Panc1 (cell line): ENCODE data around the gene MRGPRE. TPM values are rescaled to one million over a fixed set of nuclear protein-coding genes. Genes with fewer than 3 reads are reported as not detected.

Experiments
- ATAC-seq: fragments of 200-7000 bp; cut with Tn5 transposase; 2 replicates; pipeline ENCODE4 v1.9.1; 2020; ENCODE audit warnings: mild to moderate bottlenecking, moderate library complexity
- BruUV-seq: library from RNA; stranded (reverse); fragments of 400-500 nt; replicated peaks from 2 replicates; lab custom pipeline; 2021; lab: Mats Ljungman, UMichigan
- CTCF ChIA-PET: fragments of 300-600 bp; sonication (Branson Sonifier 250); formaldehyde crosslinking; loops from one replicate; lab custom pipeline; 2022; ENCODE audit warnings: antibody characterized with exemption; lab: Charles Lee
- POLR2A ChIA-PET: fragments of 300-600 bp; sonication (Branson Sonifier 250); formaldehyde crosslinking; loops from one replicate; lab custom pipeline; 2022; ENCODE audit warnings: antibody characterized with exemption; lab: Charles Lee
- DNase-seq: peaks from one replicate; pipeline ENCODE4 v3.0.0-alpha.2; 2010; ENCODE audit warnings: low read depth, low spot score
- H3K27ac ChIP-seq: 2 replicates; pipeline ENCODE4 v1.5.1; 2011; ENCODE audit warnings: mild to moderate bottlenecking, low read length, inconsistent platforms
- H3K27me3 ChIP-seq: fragments of 200-500 bp; sonication (Bioruptor generic); 2 replicates; pipeline ENCODE4 v1.6.0; 2014; ENCODE audit warnings: low read length, inconsistent platforms; ENCODE audit not compliant: control insufficient read depth, insufficient read depth
- H3K36me3 ChIP-seq: fragments of 200-500 bp; sonication (Bioruptor generic); 2 replicates; pipeline ENCODE4 v1.5.1; 2014; ENCODE audit warnings: inconsistent platforms, mild to moderate bottlenecking, low read length, moderate library complexity; ENCODE audit not compliant: control insufficient read depth, insufficient read depth
- H3K4me1 ChIP-seq: 2 replicates; pipeline ENCODE4 v1.5.1; 2011; ENCODE audit warnings: inconsistent platforms, mild to moderate bottlenecking, low read length, moderate library complexity; ENCODE audit not compliant: control insufficient read depth, insufficient read depth
- H3K4me3 ChIP-seq, 2 experiments: 2 replicates each; pipeline ENCODE4 v1.5.1; 2011 to 2012; ENCODE audit warnings: low read depth in 2 of 2, low read length in 2 of 2, mild to moderate bottlenecking in 2 of 2, inconsistent platforms in 1 of 2, moderate library complexity in 1 of 2
- H3K9me3 ChIP-seq: fragments of 200-500 bp; sonication (Bioruptor generic); 2 replicates; pipeline ENCODE4 v1.5.1; 2014; ENCODE audit warnings: low read depth, mild to moderate bottlenecking, inconsistent platforms, low read length, moderate library complexity; ENCODE audit not compliant: control insufficient read depth, insufficient read depth
- POLR2AphosphoS5 ChIP-seq: IDR thresholded peaks from 2 replicates; pipeline ENCODE4 v1.6.1; 2012; ENCODE audit warnings: mild to moderate bottlenecking, low read depth, low read length, moderate library complexity
- SIN3A ChIP-seq: IDR thresholded peaks from 2 replicates; pipeline ENCODE4 v1.6.1; 2012; ENCODE audit warnings: low read depth, mild to moderate bottlenecking, low read length, moderate library complexity, borderline replicate concordance; ENCODE audit not compliant: insufficient read depth
- TCF7L2 ChIP-seq: IDR thresholded peaks from 2 replicates; pipeline ENCODE4 v1.6.1; 2011; ENCODE audit warnings: mild to moderate bottlenecking, low read depth, low read length, inconsistent platforms
- in situ Hi-C: cut with HindIII; loops from 2 replicates; pipeline ENCODE4 v1.10.0; 2016; ENCODE audit warnings: low sequenced_read_pairs, low pct_unique_long_range_greater_than_20kb
- intact Hi-C: fragments of 100-400 bp; cut with micrococcal nuclease; formaldehyde crosslinking; loops from one replicate; pipeline ENCODE4 v1.10.0; 2022; ENCODE audit not compliant: unreplicated experiment
- total RNA-seq: library from RNA; stranded (reverse); gene quantifications from one replicate; pipeline ENCODE4 v1.2.1, GENCODE V29; 2021; ENCODE audit not compliant: unreplicated experiment
- TF ChIP-seq, protein P1 (sequence below), 2 experiments: IDR thresholded peaks; 2 replicates each; pipeline ENCODE4 v1.6.1; 2011 to 2012; ENCODE audit warnings: low read depth in 2 of 2, control low read depth in 1 of 2, low read length in 1 of 2, mild to moderate bottlenecking in 1 of 2, moderate library complexity in 1 of 2; ENCODE audit not compliant: insufficient read depth in 1 of 2
- TF ChIP-seq, protein P2 (sequence below): fragments of 450-650 bp; IDR thresholded peaks from 2 replicates; pipeline ENCODE4 v1.5.1; 2017; ENCODE audit warnings: mild to moderate bottlenecking

The MRGPRE gene
- total RNA-seq, 1 experiment from 2014 or later: 0.13 TPM

GRCh38 chr11:3226846-3227567, 5.2 kb downstream of the MRGPRE start:
- no TSS peak for BruUV-seq
- TF ChIP-seq SIN3A: no peak
- TF ChIP-seq, protein P1, sequence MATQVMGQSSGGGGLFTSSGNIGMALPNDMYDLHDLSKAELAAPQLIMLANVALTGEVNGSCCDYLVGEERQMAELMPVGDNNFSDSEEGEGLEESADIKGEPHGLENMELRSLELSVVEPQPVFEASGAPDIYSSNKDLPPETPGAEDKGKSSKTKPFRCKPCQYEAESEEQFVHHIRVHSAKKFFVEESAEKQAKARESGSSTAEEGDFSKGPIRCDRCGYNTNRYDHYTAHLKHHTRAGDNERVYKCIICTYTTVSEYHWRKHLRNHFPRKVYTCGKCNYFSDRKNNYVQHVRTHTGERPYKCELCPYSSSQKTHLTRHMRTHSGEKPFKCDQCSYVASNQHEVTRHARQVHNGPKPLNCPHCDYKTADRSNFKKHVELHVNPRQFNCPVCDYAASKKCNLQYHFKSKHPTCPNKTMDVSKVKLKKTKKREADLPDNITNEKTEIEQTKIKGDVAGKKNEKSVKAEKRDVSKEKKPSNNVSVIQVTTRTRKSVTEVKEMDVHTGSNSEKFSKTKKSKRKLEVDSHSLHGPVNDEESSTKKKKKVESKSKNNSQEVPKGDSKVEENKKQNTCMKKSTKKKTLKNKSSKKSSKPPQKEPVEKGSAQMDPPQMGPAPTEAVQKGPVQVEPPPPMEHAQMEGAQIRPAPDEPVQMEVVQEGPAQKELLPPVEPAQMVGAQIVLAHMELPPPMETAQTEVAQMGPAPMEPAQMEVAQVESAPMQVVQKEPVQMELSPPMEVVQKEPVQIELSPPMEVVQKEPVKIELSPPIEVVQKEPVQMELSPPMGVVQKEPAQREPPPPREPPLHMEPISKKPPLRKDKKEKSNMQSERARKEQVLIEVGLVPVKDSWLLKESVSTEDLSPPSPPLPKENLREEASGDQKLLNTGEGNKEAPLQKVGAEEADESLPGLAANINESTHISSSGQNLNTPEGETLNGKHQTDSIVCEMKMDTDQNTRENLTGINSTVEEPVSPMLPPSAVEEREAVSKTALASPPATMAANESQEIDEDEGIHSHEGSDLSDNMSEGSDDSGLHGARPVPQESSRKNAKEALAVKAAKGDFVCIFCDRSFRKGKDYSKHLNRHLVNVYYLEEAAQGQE (IDR thresholded peaks at IDR 0.05; ENCODE audit: insufficient read depth in 1 of 2, low read depth in 2 of 2, low read length in 1 of 2): no peak
- no peak for TF ChIP-seq TCF7L2
- TF ChIP-seq, protein P2, sequence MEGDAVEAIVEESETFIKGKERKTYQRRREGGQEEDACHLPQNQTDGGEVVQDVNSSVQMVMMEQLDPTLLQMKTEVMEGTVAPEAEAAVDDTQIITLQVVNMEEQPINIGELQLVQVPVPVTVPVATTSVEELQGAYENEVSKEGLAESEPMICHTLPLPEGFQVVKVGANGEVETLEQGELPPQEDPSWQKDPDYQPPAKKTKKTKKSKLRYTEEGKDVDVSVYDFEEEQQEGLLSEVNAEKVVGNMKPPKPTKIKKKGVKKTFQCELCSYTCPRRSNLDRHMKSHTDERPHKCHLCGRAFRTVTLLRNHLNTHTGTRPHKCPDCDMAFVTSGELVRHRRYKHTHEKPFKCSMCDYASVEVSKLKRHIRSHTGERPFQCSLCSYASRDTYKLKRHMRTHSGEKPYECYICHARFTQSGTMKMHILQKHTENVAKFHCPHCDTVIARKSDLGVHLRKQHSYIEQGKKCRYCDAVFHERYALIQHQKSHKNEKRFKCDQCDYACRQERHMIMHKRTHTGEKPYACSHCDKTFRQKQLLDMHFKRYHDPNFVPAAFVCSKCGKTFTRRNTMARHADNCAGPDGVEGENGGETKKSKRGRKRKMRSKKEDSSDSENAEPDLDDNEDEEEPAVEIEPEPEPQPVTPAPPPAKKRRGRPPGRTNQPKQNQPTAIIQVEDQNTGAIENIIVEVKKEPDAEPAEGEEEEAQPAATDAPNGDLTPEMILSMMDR: no peak
- no peak for TF ChIP-seq POLR2AphosphoS5
- no peaks in the 10 kb centered on the region for H3K9me3 ChIP-seq
- no peak for DNase-seq
- H3K27ac ChIP-seq: no peak overlapping the region
- H3K27me3 ChIP-seq: no peaks in the 10 kb centered on the region; the same call in 1 of the 2 replicates
- no peaks in the 10 kb centered on the region for H3K36me3 ChIP-seq
- intact Hi-C loops: loop anchor here (10.0 kb wide), 1 partner anchor 292 kb away; no protein-coding TSS in a partner anchor
- ChIA-PET POLR2A (no interaction called here), CTCF (no interaction called here)
- H3K4me1 ChIP-seq: peaks cover 3% of the 10 kb centered on the region
- no peak for ATAC-seq
- H3K4me3 ChIP-seq: no peak overlapping the region
- in situ Hi-C loops: no loop called here

- H3K27me3 ChIP-seq: peaks cover under 1% of the 10 kb centered on the region; the same call in 1 of the 2 replicates
- intact Hi-C loops: loop anchor here (10.0 kb wide), 1 partner anchor 291 kb away; no protein-coding TSS in a partner anchor
- in situ Hi-C loops: no loop called here
- DNase-seq: no peak
- H3K9me3 ChIP-seq: no peaks in the 10 kb centered on the region
- no peak overlapping the region for H3K27ac ChIP-seq
- CTCF ChIA-PET: no interaction called here
- BruUV-seq: no TSS peak
- H3K4me3 ChIP-seq: no peak overlapping the region
- no peaks in the 10 kb centered on the region for H3K36me3 ChIP-seq
- TF ChIP-seq, protein P2: no peak
- TF ChIP-seq POLR2AphosphoS5: no peak
- no peak for TF ChIP-seq SIN3A
- TF ChIP-seq TCF7L2: no peak
- TF ChIP-seq, protein P1 (IDR thresholded peaks at IDR 0.05; ENCODE audit: insufficient read depth in 1 of 2, low read depth in 2 of 2, low read length in 1 of 2): no peak
- H3K4me1 ChIP-seq: no peaks in the 10 kb centered on the region
- ATAC-seq: no peak
- POLR2A ChIA-PET: no interaction called here
Measured at GRCh38 chr11:3225826-3226750, 6.1 kb downstream of the MRGPRE start.
